ENCODE results near the gene WDR1. TPM values are rescaled to one million over a fixed set of nuclear protein-coding genes. Genes with fewer than 3 reads are reported as not detected.

The WDR1 gene
- total RNA-seq, 1 experiment from 2014 or later = 227 TPM

- Histone ChIP-seq H3K4me1 (ENCODE audit: insufficient read depth, low read length, poor library complexity, severe bottlenecking) (no peaks in the 10 kb centered on the region), H3K27ac (ENCODE audit: low read depth, low read length, poor library complexity, severe bottlenecking) (no peak overlapping the region), H3K9me3 (ENCODE audit: low read depth, low read length, poor library complexity, severe bottlenecking) (no peaks in the 10 kb centered on the region), H3K4me3 (ENCODE audit: low read depth, low read length, poor library complexity, severe bottlenecking) (no peak overlapping the region), H3K27me3 (replicated peaks; ENCODE audit: insufficient read depth, low read depth, low read length, poor library complexity) (peaks cover 11% of the 10 kb centered on the region), H3K36me3 (ENCODE audit: insufficient read depth, low read length, poor library complexity, severe bottlenecking) (no peaks in the 10 kb centered on the region)
- TF ChIP-seq CTCF (conservative IDR thresholded peaks at IDR 0.05; ENCODE audit: low read depth, low read length) (no peak), EZH2 (IDR thresholded peaks at IDR 0.05; ENCODE audit: borderline replicate concordance, low read depth, low read length, poor library complexity, severe bottlenecking) (no peak)
- intact Hi-C loops (cut with micrococcal nuclease; ENCODE audit: unreplicated experiment) = no loop called here
- DNase-seq (ENCODE audit: low spot score) = no peak
- CTCF ChIA-PET = no interaction called here
- no TSS peak for BruUV-seq (replicated peaks)
- POLR2A ChIA-PET (ENCODE audit: low non-redundant PET) = no interaction called here
These were observed 26.6 kb upstream of the WDR1 start for GRCh38 chr4:10143171-10143570.

GRCh38 chr4:10140866-10141759, 24.5 kb upstream of the WDR1 start:
- intact Hi-C loops (cut with micrococcal nuclease; ENCODE audit: unreplicated experiment) = no loop called here
- Histone ChIP-seq H3K36me3 (ENCODE audit: insufficient read depth, low read length, poor library complexity, severe bottlenecking) (no peaks in the 10 kb centered on the region), H3K4me3 (ENCODE audit: low read depth, low read length, poor library complexity, severe bottlenecking) (no peak overlapping the region), H3K27ac (ENCODE audit: low read depth, low read length, poor library complexity, severe bottlenecking) (no peak overlapping the region), H3K4me1 (ENCODE audit: insufficient read depth, low read length, poor library complexity, severe bottlenecking) (no peaks in the 10 kb centered on the region), H3K27me3 (replicated peaks; ENCODE audit: insufficient read depth, low read depth, low read length, poor library complexity) (peaks cover 14% of the 10 kb centered on the region), H3K9me3 (ENCODE audit: low read depth, low read length, poor library complexity, severe bottlenecking) (no peaks in the 10 kb centered on the region)
- BruUV-seq (replicated peaks) = no TSS peak
- no peak for TF ChIP-seq EZH2 (IDR thresholded peaks at IDR 0.05; ENCODE audit: borderline replicate concordance, low read depth, low read length, poor library complexity, severe bottlenecking)
- TF ChIP-seq CTCF (conservative IDR thresholded peaks at IDR 0.05; ENCODE audit: low read depth, low read length) = 0 out of 2 replicates have a peak, but pooled peaks have one; percentile 16
- CTCF ChIA-PET = no interaction called here
- no peak for DNase-seq (ENCODE audit: low spot score)
- POLR2A ChIA-PET (ENCODE audit: low non-redundant PET) = no interaction called here

GRCh38 chr4:10139518-10139917, 22.9 kb upstream of the WDR1 start:
- intact Hi-C loops (cut with micrococcal nuclease; ENCODE audit: unreplicated experiment) = no loop called here
- Histone ChIP-seq H3K4me3 (ENCODE audit: low read depth, low read length, poor library complexity, severe bottlenecking) (no peak overlapping the region), H3K4me1 (ENCODE audit: insufficient read depth, low read length, poor library complexity, severe bottlenecking) (no peaks in the 10 kb centered on the region), H3K27ac (ENCODE audit: low read depth, low read length, poor library complexity, severe bottlenecking) (no peak overlapping the region), H3K27me3 (replicated peaks; ENCODE audit: insufficient read depth, low read depth, low read length, poor library complexity) (peaks cover 14% of the 10 kb centered on the region), H3K9me3 (ENCODE audit: low read depth, low read length, poor library complexity, severe bottlenecking) (no peaks in the 10 kb centered on the region), H3K36me3 (ENCODE audit: insufficient read depth, low read length, poor library complexity, severe bottlenecking) (no peaks in the 10 kb centered on the region)
- POLR2A ChIA-PET (ENCODE audit: low non-redundant PET) = no interaction called here
- BruUV-seq (replicated peaks) = no TSS peak
- CTCF ChIA-PET = no interaction called here
- TF ChIP-seq EZH2 (IDR thresholded peaks at IDR 0.05; ENCODE audit: borderline replicate concordance, low read depth, low read length, poor library complexity, severe bottlenecking) = no peak
- DNase-seq (ENCODE audit: low spot score) = no peak
